CD4-positive, alpha-beta T cell treated with Interleukin-12 subunit alpha and Interleukin-12 subunit beta, for 1 hour (primary cell): ENCODE measurements around the gene EPB41L5.
"Not testable (repeated sequence)": the region's sequence is repeated elsewhere in the genome, so short reads cannot be mapped to it uniquely, and the experiment has no call there.

Experiments used
- DNase-seq: peaks from one replicate; pipeline ENCODE4 v3.0.0-alpha.2; 2020

EPB41L5 gene

GRCh38 chr2:120142528-120143219 lies 129.8 kb downstream of the EPB41L5 start:
- DNase-seq, result no peak

- DNase-seq, result no peak
Observed at GRCh38 chr2:120148229-120148628, 135.4 kb downstream of the EPB41L5 start.

- DNase-seq, result no peak
Observed at GRCh38 chr2:120148669-120149068, 135.8 kb downstream of the EPB41L5 start.

DNA sequence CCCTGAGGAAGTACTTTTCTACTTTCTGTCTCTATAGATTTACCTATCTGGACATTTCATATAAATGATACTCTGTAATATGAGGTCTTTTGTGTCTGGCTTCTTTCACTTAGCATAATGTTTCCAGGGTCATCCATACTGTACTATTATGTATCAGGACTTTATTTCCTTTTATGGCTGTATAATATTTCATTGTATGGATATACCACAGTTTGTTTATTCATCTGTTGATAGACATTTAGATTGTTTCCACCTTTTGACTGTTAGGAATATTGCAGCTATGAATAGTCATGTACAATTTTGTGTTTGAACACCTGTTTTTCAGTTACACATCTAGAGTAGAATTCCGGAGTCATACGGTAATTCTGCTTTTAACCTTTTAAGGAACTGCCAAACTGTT lies 136.5 kb downstream of the EPB41L5 start:
- DNase-seq, result no peak

DNA sequence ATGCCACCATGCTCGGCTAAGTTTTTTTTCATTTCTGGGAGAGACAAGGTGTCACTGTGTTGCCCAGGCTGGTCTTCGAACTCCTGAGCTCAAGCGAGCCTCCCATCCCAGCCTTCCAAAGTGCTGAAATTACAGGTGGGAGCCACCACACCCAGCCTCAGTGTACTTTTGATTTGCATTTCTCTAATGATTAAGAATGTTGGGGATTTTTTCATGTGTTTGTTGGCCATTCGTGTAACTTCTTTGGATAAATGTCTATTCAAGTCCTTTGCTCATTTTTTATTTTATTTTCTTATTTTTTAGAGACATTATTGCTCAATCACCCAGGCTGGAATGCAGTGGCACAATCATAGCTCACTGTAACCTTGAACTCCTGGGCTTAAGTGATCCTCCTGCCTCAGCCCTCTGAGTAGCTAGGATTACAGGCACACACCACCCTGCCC lies 137.2 kb downstream of the EPB41L5 start:
- DNase-seq, result no peak

GRCh38 chr2:120155308-120155707 lies 142.4 kb downstream of the EPB41L5 start:
- DNase-seq, result no peak

DNA sequence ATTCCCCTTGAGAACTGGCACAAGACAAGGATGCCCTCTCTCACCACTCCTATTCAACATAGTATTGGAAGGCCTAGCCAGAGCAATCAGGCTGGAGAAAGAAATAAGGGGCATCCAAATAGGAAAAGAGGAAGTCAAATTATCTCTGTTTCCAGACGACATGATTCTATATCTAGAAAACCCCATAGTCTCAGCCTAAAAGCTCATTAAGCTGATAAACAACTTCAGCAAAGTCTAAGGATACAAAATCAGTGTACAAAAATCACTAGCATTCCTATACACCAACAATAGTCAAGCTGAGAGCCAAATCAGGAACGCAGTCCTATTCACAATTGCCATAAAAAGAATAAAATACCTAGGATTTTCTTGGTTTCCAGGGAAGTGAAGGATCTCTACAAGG lies 145.8 kb downstream of the EPB41L5 start:
- DNase-seq, result not testable (repeated sequence)

DNA sequence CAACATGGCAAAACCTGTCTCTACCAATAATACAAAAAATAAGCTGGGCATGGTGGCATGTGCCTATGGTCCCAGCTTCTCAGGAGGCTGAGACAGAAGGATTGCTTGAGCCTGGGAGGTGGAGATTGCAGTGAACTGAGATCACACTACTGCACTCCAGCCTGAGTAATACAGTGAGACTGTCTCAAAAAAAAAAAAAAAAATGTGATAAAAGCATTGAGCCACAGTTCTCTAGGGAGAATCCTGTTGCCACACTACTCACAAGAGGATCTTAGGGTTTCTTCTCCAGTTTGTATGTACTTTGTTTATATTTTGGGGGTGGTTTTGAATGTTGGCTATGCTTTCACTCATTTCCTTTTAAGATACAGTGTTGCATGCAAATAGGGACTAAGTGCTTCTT lies 148.3 kb downstream of the EPB41L5 start:
- no peak for DNase-seq

DNA sequence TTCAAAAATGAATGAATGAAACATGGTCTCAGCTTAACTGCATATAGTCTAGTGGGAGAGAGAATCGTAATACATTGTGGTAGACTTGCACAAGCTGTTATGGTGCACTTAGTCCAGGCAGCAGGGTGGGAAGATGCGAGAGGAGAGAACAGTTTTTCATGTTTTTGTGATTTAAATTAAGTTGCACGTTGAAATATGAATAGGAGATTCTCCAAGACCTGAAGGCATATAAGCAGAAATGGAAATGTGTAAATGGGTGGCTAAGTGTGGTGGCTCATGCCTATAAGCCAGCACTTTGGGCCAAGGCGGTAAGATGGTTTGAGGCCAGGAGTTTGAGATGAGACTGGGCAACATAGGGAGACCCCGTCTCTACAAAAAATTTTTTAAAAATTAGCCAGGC lies 149.8 kb downstream of the EPB41L5 start:
- DNase-seq, result no peak

GRCh38 chr2:120167272-120167671 lies 154.4 kb downstream of the EPB41L5 start:
- DNase-seq, result no peak

- DNase-seq, result no peak
Observed at GRCh38 chr2:120169020-120169419, 156.1 kb downstream of the EPB41L5 start.

- DNase-seq, result peak; percentile 69
Observed at GRCh38 chr2:120174963-120175581, 162.2 kb downstream of the EPB41L5 start.

GRCh38 chr2:120176526-120176925 lies 163.6 kb downstream of the EPB41L5 start:
- no peak for DNase-seq

- peak; percentile 82 for DNase-seq
Observed at GRCh38 chr2:120177001-120177621, 164.2 kb downstream of the EPB41L5 start.

DNA sequence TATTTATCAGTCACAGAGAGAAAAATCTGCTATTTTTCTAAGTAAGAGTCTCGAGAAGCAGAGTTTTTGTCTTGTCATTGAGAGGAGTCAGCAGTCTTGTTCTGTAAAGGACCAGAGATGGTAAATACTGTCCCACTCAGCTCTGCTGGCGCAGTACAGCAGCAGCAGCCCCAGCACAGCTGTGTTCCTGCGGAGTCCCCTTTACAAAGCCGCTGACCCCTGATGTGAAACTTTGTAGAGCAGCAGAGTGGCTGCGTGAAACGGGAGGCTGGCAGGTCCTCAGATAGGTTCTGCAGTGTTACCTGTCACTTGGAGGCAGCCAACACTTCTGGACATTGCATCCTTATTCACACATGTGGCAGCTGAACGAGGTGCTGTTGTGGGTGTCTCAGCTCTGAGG lies 165.1 kb downstream of the EPB41L5 start:
- DNase-seq, result no peak

DNA sequence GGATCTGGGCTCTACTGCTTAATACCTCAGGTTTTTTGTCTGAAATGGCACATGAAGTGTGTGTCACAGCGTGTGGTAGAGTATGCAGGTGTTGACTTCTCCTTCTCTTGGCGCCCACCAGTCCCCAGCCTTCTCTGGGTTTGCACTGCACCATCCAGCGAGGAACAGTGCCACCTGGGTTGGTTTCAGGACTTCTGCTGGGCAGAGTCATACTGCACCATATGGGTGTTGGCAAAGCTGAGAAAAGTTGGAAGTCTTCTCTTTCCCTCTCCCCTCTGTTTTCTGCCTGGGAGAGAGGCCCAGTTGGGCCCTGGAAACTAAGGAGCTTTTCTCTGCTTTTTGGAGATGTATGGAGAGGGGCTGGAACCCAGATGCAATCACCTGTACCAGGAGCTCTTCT lies 166.5 kb downstream of the EPB41L5 start:
- no peak for DNase-seq

GRCh38 chr2:120180066-120180465 lies 167.2 kb downstream of the EPB41L5 start:
- DNase-seq, result no peak

DNA sequence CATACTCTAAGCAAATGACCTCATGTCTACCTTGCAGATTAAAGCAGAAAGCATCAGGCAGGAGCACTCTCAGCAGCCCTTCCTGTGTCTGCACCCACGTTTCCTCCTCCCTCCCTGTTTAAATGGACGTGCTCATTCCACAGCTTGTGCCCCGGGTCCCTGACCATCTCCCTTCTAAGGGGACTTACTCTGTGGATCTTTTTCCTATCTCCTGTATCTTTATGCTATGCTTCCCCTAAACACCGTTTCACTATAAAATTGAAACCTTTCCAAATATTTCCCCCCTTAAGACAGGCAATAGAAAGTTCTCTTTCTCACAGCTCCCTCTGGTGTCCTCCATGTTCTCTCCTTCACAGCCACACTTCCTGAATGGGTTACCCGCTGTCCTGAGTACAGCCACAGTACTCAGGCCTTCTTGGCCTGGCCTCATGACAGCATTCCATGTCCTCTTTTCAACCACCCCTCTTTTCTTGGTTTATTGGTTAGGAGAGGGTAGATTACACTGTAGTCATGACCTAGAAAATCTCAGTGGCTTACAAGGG lies 169.2 kb downstream of the EPB41L5 start:
- DNase-seq, result no peak

GRCh38 chr2:120189189-120189588 lies 176.3 kb downstream of the EPB41L5 start:
- no peak for DNase-seq

- no peak for DNase-seq
Observed at GRCh38 chr2:120192280-120192679, 179.4 kb downstream of the EPB41L5 start.

DNA sequence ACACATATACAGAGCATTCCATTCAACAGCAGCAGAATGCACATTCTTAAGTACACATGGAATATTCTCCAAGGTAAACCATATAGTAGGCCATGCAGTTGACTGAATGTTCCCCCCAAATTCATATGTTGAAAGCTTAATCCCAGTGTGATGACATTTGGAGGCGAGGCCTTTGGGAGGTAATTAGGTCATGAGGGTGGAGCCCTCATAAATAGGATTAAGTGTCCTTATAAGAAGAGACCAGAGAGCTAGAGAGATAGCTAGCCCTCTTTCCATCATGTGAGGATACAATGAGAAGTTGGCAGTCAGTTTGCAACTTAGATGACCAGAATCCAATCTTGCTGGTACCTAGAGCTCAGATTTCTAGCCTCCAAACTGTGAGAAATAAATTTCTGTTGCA lies 182.7 kb downstream of the EPB41L5 start:
- DNase-seq, result no peak

- DNase-seq, result not testable (repeated sequence)
Observed at GRCh38 chr2:120199817-120200459, 187.1 kb downstream of the EPB41L5 start.

DNA sequence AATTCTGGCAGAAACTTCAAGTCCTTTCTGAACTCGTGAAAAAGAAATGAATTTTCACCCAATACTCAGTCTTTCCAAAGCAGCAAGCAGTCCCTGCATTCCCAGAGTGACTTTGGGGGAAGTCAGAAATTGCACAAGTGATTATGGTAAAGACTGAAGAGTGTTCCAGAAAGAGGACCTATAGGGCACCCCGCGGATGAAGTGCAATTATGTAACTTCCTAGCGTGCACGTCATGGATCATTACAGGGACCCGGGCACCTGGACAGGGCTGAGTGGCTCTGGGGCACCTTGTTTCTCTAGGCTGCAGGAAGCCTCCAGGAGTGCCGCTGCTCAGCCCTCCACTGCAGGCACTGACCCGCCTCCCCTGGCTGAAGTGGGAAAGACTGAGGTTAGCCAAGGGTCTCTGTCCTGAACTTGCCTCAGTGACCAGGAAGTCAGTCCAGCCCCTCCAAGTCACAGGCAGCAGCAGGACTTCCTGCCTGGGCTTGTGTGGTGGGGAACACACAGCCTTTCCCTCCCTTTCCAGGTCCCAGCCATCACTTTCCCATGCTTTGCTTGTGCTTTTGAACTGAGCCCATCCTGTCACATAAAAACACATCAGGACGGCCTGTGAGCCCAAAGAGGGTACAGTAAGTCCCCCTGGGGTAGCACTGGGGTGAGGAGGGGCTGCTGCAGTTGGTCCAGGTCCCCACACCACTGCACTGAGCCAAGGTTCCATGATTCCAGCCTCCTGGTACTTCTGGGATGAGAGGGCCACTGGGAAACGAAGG lies 190.6 kb downstream of the EPB41L5 start:
- no peak for DNase-seq
